Lower leg skin (tissue), 4 donors: Measurements from ENCODE around the gene BCL2L13. TPM values are rescaled to one million over a fixed set of nuclear protein-coding genes. Genes with fewer than 3 reads are reported as not detected.

ENCODE experiments used
- DNase-seq, 2 donors: peaks; one replicate each; pipeline ENCODE4 v3.0.0-alpha.2; 2019; ENCODE audit warnings: low spot score in 2 of 2
- H3K4me3 ChIP-seq: fragments of 200-600 bp; sonication (generic); 2 replicates; pipeline ENCODE4 v1.5.1; 2017; ENCODE audit warnings: mild to moderate bottlenecking, low read depth; ENCODE audit not compliant: poor library complexity, severe bottlenecking
- POLR2A ChIP-seq, 2 donors: fragments of 450-650 bp; IDR thresholded peaks; one replicate each; pipeline ENCODE4 v1.6.1; 2016 to 2017; ENCODE audit warnings: antibody characterized with exemption in 2 of 2, mild to moderate bottlenecking in 1 of 2, moderate library complexity in 1 of 2
- WGBS, 2 donors: methylation state at CpG; one replicate each; pipeline ENCODE4 v1.1.5; 2018; 5-methylcytosine and 5-hydroxymethylcytosine counted together
- intact Hi-C: fragments of 100-400 bp; cut with DNase I; formaldehyde crosslinking; loops from one replicate; pipeline ENCODE4 v1.15.0; 2023; ENCODE audit warnings: low total_unique reads
- microRNA-seq, 2 donors: library from miRNA; unstranded; fragments of <30 nt; microRNA quantifications; one replicate each; pipeline ENCODE4, GENCODE V29; 2016; ENCODE audit warnings: borderline replicate concordance in 2 of 2, borderline number of aligned reads in 1 of 2
- total RNA-seq, 4 donors: library from RNA; depleted of rRNA; stranded (reverse); fragments of >200 nt; gene quantifications; one replicate each; pipeline ENCODE4 v1.1.0, GENCODE V29; 2016
- TF ChIP-seq, protein P1 (sequence below), 3 donors: fragments of 450-650 bp; IDR thresholded peaks; one replicate each; pipeline ENCODE4 v1.5.1; 2016; ENCODE audit warnings: antibody characterized with exemption in 3 of 3, mild to moderate bottlenecking in 3 of 3, moderate library complexity in 2 of 3

The BCL2L13 gene
- total RNA-seq, 4 donors from 2014 or later = 63.0 to 71.2 (median 67.5) TPM

DNA sequence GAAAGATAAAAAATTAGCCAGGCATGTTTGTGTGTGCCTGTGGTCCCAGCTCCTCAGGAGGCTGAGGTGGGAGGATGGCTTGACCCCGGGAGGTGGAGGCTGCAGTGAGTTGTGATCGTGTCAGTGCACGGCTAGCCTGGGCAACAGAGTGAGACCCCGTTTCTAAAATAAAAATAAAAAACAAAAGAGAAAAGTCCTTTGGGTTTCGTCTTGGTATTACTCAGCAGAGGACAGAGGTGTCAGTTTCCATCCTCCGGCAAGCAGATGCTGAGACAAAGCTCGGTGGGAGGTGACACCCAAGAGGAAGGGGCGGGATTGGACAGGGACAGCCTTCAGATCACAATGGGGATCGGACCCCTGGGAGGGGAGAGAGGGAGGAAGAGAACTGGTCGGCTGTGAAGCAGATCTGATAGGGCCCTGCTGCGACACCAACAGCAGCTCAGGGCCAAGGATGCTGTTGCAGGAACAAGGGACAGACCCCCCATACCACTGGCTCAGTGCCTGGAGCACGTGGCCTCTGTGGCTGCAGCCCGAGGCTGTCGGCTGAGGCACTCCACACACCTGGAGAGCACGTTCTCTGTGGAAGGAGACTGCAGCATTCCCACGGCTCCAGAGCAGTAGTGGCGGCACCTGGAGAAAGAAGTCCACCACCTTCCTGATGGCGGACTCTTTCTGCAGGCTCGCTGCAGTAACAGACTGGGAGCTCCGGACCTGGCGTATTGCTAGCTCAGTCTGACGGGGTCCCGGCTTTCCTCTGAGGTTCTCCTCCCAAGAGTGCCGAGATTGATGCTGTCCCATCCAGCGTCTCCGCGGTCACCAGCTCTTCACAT is 140.9 kb downstream of the BCL2L13 start:
- no peak for DNase-seq
- 76 to 88% methylated on average over 21 to 27 of the region's 27 CpGs for WGBS, 2 donors
- H3K4me3 ChIP-seq = no peak overlapping the region
- TF ChIP-seq POLR2A (IDR thresholded peaks at IDR 0.05) = no peak
- TF ChIP-seq, protein P1, sequence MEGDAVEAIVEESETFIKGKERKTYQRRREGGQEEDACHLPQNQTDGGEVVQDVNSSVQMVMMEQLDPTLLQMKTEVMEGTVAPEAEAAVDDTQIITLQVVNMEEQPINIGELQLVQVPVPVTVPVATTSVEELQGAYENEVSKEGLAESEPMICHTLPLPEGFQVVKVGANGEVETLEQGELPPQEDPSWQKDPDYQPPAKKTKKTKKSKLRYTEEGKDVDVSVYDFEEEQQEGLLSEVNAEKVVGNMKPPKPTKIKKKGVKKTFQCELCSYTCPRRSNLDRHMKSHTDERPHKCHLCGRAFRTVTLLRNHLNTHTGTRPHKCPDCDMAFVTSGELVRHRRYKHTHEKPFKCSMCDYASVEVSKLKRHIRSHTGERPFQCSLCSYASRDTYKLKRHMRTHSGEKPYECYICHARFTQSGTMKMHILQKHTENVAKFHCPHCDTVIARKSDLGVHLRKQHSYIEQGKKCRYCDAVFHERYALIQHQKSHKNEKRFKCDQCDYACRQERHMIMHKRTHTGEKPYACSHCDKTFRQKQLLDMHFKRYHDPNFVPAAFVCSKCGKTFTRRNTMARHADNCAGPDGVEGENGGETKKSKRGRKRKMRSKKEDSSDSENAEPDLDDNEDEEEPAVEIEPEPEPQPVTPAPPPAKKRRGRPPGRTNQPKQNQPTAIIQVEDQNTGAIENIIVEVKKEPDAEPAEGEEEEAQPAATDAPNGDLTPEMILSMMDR (IDR thresholded peaks at IDR 0.05) = no peak
- intact Hi-C loops = no loop called here

DNA sequence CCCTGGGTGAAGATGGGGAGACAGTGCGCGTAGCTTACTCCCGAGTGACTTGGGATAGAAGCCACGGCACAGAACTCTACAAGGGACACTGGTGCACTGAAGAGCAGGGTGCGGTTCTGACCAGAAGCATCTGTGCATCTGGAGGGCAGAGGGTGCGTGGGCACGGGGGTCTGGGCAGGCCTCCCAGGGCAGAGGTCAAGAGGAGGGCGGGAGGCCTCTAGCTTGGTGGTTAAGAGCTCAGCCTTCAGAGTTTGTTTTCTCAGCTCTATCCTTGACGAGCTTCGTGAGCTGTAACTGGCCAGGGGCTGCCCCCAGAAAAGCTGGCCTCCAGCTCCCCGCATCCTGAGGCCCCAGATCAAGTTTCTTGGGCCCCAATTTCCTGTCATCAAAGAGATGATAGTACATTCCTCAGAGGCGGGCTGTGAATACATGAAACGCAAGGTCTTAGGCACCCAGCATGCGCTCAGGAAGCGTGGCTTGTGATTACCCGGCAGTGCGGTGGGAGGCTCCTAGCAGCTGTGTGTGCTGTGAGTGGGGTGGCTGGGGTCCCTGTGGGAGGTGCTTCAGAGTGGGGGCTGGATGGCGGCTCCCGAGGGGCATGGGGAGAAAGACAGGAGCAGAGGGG is 141.7 kb downstream of the BCL2L13 start:
- no peak overlapping the region for H3K4me3 ChIP-seq
- TF ChIP-seq POLR2A (IDR thresholded peaks at IDR 0.05) = no peak
- TF ChIP-seq, protein P1 (IDR thresholded peaks at IDR 0.05) = no peak
- intact Hi-C loops = no loop called here
- 88 to 89% methylated on average over 16 to 19 of the region's 19 CpGs for WGBS, 2 donors
- no peak for DNase-seq

Small RNA genes within 50 kb of the gene (microRNA-seq; reads per million reads assigned to microRNA genes)
- 0 reads per million in 2 donors for gene MIR3198-1

Other genes with a start within 250 kb of the BCL2L13 start
- gene SLC25A18, start 75.3 kb upstream of the BCL2L13 start, total RNA-seq = 1 to 10 TPM in 3 of 4 donors, under 1 TPM in 1; 0.83 to 2.3 (median 1.3) TPM
- gene ATP6V1E1, start 10.0 kb upstream of the BCL2L13 start, total RNA-seq = 100 to 1,000 TPM; 113 to 136 (median 125) TPM
- 10 to 100 TPM in 3 of 4 donors, 1 to 10 TPM in 1; 5.4 to 22.6 (median 15.2) TPM for gene BID, start 135.7 kb downstream of the BCL2L13 start, total RNA-seq